Liver (tissue), 9 donors: ENCODE measurements around the gene TMEM14A. TPM values are rescaled to one million over a fixed set of nuclear protein-coding genes. Genes with fewer than 3 reads are reported as not detected.

Source experiments
- DNase-seq: peaks from one replicate; pipeline ENCODE4 v3.0.0-alpha.2; 2017; ENCODE audit warnings: low spot score
- H3K27ac ChIP-seq, 2 donors: one replicate each; pipeline ENCODE4 v1.7.0; 2013; ENCODE audit warnings: inconsistent platforms in 2 of 2, low read length in 2 of 2, control low read depth in 1 of 2, low read depth in 1 of 2, mild to moderate bottlenecking in 1 of 2
- H3K27me3 ChIP-seq, 4 donors: one replicate each; pipeline versions ENCODE4 v1.6.1 to v1.7.0; 2013; ENCODE audit warnings: low read length in 3 of 4, inconsistent platforms in 1 of 4, mild to moderate bottlenecking in 1 of 4, moderate library complexity in 1 of 4; ENCODE audit not compliant: control insufficient read depth in 4 of 4, insufficient read depth in 4 of 4
- H3K36me3 ChIP-seq, 4 donors: one replicate each; pipeline versions ENCODE4 v1.6.1 to v1.7.0; 2013; ENCODE audit warnings: low read length in 3 of 4, mild to moderate bottlenecking in 3 of 4, low read depth in 1 of 4, moderate library complexity in 1 of 4; ENCODE audit not compliant: control insufficient read depth in 4 of 4, insufficient read depth in 3 of 4
- H3K4me1 ChIP-seq, 4 donors: one replicate each; pipeline versions ENCODE4 v1.6.1 to v1.7.0; 2013; ENCODE audit warnings: low read length in 3 of 4, mild to moderate bottlenecking in 3 of 4, moderate library complexity in 1 of 4; ENCODE audit not compliant: control insufficient read depth in 4 of 4, insufficient read depth in 4 of 4
- H3K4me3 ChIP-seq, 3 donors: one replicate each; pipeline versions ENCODE4 v1.6.1 to v1.7.0; 2013; ENCODE audit warnings: low read length in 3 of 3, control low read depth in 1 of 3, low read depth in 1 of 3, mild to moderate bottlenecking in 1 of 3
- H3K9ac ChIP-seq, 2 donors: one replicate each; pipeline ENCODE4 v1.7.0; 2013; ENCODE audit warnings: low read length in 2 of 2, mild to moderate bottlenecking in 2 of 2, moderate library complexity in 2 of 2, control low read depth in 1 of 2, low read depth in 1 of 2
- H3K9me3 ChIP-seq, 4 donors: one replicate each; pipeline versions ENCODE4 v1.6.1 to v1.7.0; 2013; ENCODE audit warnings: low read length in 3 of 4; ENCODE audit not compliant: control insufficient read depth in 4 of 4
- ATF3 ChIP-seq: IDR thresholded peaks from 2 replicates; pipeline ENCODE4 v1.6.1; 2016; ENCODE audit warnings: antibody characterized with exemption
- CTCF ChIP-seq: fragments of 150-350 bp; IDR thresholded peaks from 2 replicates; pipeline ENCODE4 v1.5.1; 2017; ENCODE audit warnings: improper control_type of control experiment, low read depth, low read length; ENCODE audit not compliant: missing input control
- EGR1 ChIP-seq, 2 donors: IDR thresholded peaks; 2 replicates each; pipeline ENCODE4 v1.6.1; 2016 to 2018; ENCODE audit warnings: antibody characterized with exemption in 2 of 2, low read depth in 2 of 2
- FOXA2 ChIP-seq: IDR thresholded peaks from 2 replicates; pipeline ENCODE4 v1.6.1; 2016; ENCODE audit warnings: antibody characterized with exemption
- GABPA ChIP-seq, 2 donors: IDR thresholded peaks in 1 of 2; conservative IDR thresholded peaks in 1 of 2; 2 replicates each; pipeline ENCODE4 v1.6.1; 2016; ENCODE audit warnings: antibody characterized with exemption in 2 of 2, mild to moderate bottlenecking in 1 of 2, moderate library complexity in 1 of 2
- HNF4A ChIP-seq, 2 donors: conservative IDR thresholded peaks; 2 replicates each; pipeline ENCODE4 v1.6.1; 2016; ENCODE audit warnings: antibody characterized with exemption in 2 of 2, mild to moderate bottlenecking in 2 of 2
- HNF4G ChIP-seq: IDR thresholded peaks from 2 replicates; pipeline ENCODE4 v1.6.1; 2016; ENCODE audit warnings: antibody characterized with exemption
- JUND ChIP-seq, 2 donors: IDR thresholded peaks; 2 replicates each; pipeline ENCODE4 v1.6.1; 2016; ENCODE audit warnings: antibody characterized with exemption in 2 of 2
- MAX ChIP-seq: IDR thresholded peaks from 2 replicates; pipeline ENCODE4 v1.6.1; 2016; ENCODE audit warnings: antibody characterized with exemption
- RAD21 ChIP-seq, 2 donors: IDR thresholded peaks; 2 replicates each; pipeline ENCODE4 v1.6.1; 2016; ENCODE audit warnings: antibody characterized with exemption in 2 of 2, mild to moderate bottlenecking in 2 of 2
- REST ChIP-seq: IDR thresholded peaks from 2 replicates; pipeline ENCODE4 v1.6.1; 2016; ENCODE audit warnings: antibody characterized with exemption, mild to moderate bottlenecking
- RXRA ChIP-seq, 2 donors: IDR thresholded peaks; 2 replicates each; pipeline ENCODE4 v1.6.1; 2017 to 2018; ENCODE audit warnings: antibody characterized with exemption in 2 of 2, mild to moderate bottlenecking in 1 of 2
- SP1 ChIP-seq: IDR thresholded peaks from 2 replicates; pipeline ENCODE4 v1.6.1; 2018; ENCODE audit warnings: antibody characterized with exemption, mild to moderate bottlenecking
- TAF1 ChIP-seq: conservative IDR thresholded peaks from 2 replicates; pipeline ENCODE4 v1.6.1; 2016; ENCODE audit warnings: antibody characterized with exemption, mild to moderate bottlenecking
- YY1 ChIP-seq: IDR thresholded peaks from 2 replicates; pipeline ENCODE4 v1.6.1; 2016; ENCODE audit warnings: antibody characterized with exemption, mild to moderate bottlenecking
- WGBS: extraction: QIAGEN DNeasy Blood & Tissue Kit; methylation state at CpG from one replicate; pipeline ENCODE4 v1.1.7; 2013; 5-methylcytosine and 5-hydroxymethylcytosine counted together
- polyA plus RNA-seq, 2 donors: library from polyadenylated mRNA; stranded (reverse) in 1 of 2; unstranded in 1 of 2; fragments of 200-250 nt in 1 of 2; fragments of >200 nt in 1 of 2; fragmentation: Nextera tagmentation in 1 of 2; extraction: Ambion mirVana in 1 of 2; gene quantifications; one replicate each; pipeline versions ENCODE4 v1.2.1 to v1.2.3, GENCODE V29; 2013 to 2015
- total RNA-seq, 2 donors: library from RNA; depleted of rRNA; stranded (reverse); fragments of >200 nt; gene quantifications; one replicate each; pipeline ENCODE4 v1.2.3, GENCODE V29; 2014
- donor health status: healthy.
- donor health status: healthy.
- donor health status: healthy.
- donor health status: healthy.
- donor health status: healthy.

TMEM14A gene
- total RNA-seq (10 to 100 TPM; 15.6 to 22.9 TPM), polyA plus RNA-seq (10 to 100 TPM; 23.0 to 63.6 TPM)

GRCh38 chr6:52670502-52671409 is at the start of gene TMEM14A:
Gene TMEM14A (plus strand): TSS chr6:52671113. CDS start chr6:52677103, 5,990 bp downstream.
- peaks cover 8 to 57% (median 43%) of the 10 kb centered on the region in 4 donors for H3K4me1 ChIP-seq
- no peaks in the 10 kb centered on the region for H3K9me3 ChIP-seq
- H3K4me3 ChIP-seq: peak within 1 kb of the TSS; percentile 60 to 86 (median 69)
- 2% methylated on average over 42 of the region's 42 CpGs for WGBS
- peak within 1 kb of the TSS; percentile 31 to 45 for H3K27ac ChIP-seq
- peak within 1 kb of the TSS; percentile 46 to 57 for H3K9ac ChIP-seq
- H3K36me3 ChIP-seq: peaks cover 0 to 3% (median under 1%) of the 10 kb centered on the region in 4 donors
- TF ChIP-seq YY1 (peak; percentile 86), REST (peak; percentile 22), HNF4A (conservative IDR thresholded peaks at IDR 0.05) (peak; percentile 74 to 91), EGR1 (IDR thresholded peaks at IDR 0.05; ENCODE audit: low read depth in 2 of 2) (no peak), MAX (peak; percentile 22), HNF4G (peak; percentile 60), SP1 (peak; percentile 70), FOXA2 (no peak), RAD21 (IDR thresholded peaks at IDR 0.05) (peak; percentile 26 to 53), JUND (IDR thresholded peaks at IDR 0.05) (peak in 1 of 2 donors; percentile 35), ATF3 (no peak), TAF1 (peak; percentile 41), RXRA (IDR thresholded peaks at IDR 0.05) (peak; percentile 65 to 79)
- no peaks in the 10 kb centered on the region for H3K27me3 ChIP-seq
- DNase-seq: peak; percentile 93

- TF ChIP-seq EGR1 (IDR thresholded peaks at IDR 0.05; ENCODE audit: low read depth in 2 of 2) (no peak), CTCF (no peak), GABPA (IDR thresholded peaks at IDR 0.05 in 1 of 2, conservative IDR thresholded peaks at IDR 0.05 in 1 of 2) (no peak), RAD21 (IDR thresholded peaks at IDR 0.05) (no peak)
- no peak overlapping the region for H3K27ac ChIP-seq
- H3K9ac ChIP-seq: no peak overlapping the region
- H3K36me3 ChIP-seq: no peaks in the 10 kb centered on the region
- H3K9me3 ChIP-seq: no peaks in the 10 kb centered on the region
- no peak overlapping the region for H3K4me3 ChIP-seq
- H3K4me1 ChIP-seq: peaks cover 0 to 8% (median 1%) of the 10 kb centered on the region in 4 donors
- WGBS: 70% methylated on average over 1 of the region's 1 CpG
- no peaks in the 10 kb centered on the region for H3K27me3 ChIP-seq
- no peak for DNase-seq
Measured at GRCh38 chr6:52621631-52622030, 49.3 kb upstream of the TMEM14A start.
